ENCODE results near the gene PLCG1. TPM values are rescaled to one million over a fixed set of nuclear protein-coding genes. Genes with fewer than 3 reads are reported as not detected.

The PLCG1 gene
- polyA plus RNA-seq, 12 donors: 34.2 to 123 (median 82.0) TPM; not detected in 1

- DNase-seq: no peak
Observed at GRCh38 chr20:41204304-41205265, 67.2 kb downstream of the PLCG1 start.

- DNase-seq: no peak
Observed at GRCh38 chr20:41205313-41205712, 68.0 kb downstream of the PLCG1 start.

- no peak for DNase-seq
Observed at GRCh38 chr20:41213150-41213820, 75.9 kb downstream of the PLCG1 start.

GRCh38 chr20:41214202-41214601, 76.9 kb downstream of the PLCG1 start:
- DNase-seq: no peak

- DNase-seq: no peak
Observed at GRCh38 chr20:41214666-41215065, 77.3 kb downstream of the PLCG1 start.

GRCh38 chr20:41217422-41217821, 80.1 kb downstream of the PLCG1 start:
- DNase-seq: no peak

- no peak for DNase-seq
Observed at GRCh38 chr20:41218466-41218865, 81.1 kb downstream of the PLCG1 start.

- no peak for DNase-seq
Observed at GRCh38 chr20:41219824-41220223, 82.5 kb downstream of the PLCG1 start.

GRCh38 chr20:41221614-41222218, 84.4 kb downstream of the PLCG1 start:
- DNase-seq: no peak

- no peak for DNase-seq
Observed at GRCh38 chr20:41222296-41222695, 85.0 kb downstream of the PLCG1 start.

GRCh38 chr20:41222703-41223102, 85.4 kb downstream of the PLCG1 start:
- no peak for DNase-seq

GRCh38 chr20:41223112-41223511, 85.8 kb downstream of the PLCG1 start:
- DNase-seq: no peak

- no peak for DNase-seq
Observed at GRCh38 chr20:41224281-41224680, 86.9 kb downstream of the PLCG1 start.

- DNase-seq: no peak
Observed at GRCh38 chr20:41225091-41225490, 87.7 kb downstream of the PLCG1 start.

- DNase-seq: no peak
Observed at GRCh38 chr20:41226426-41226825, 89.1 kb downstream of the PLCG1 start.

Other genes with a start within 250 kb of the PLCG1 start
- gene TOP1, start 108.7 kb upstream of the PLCG1 start, polyA plus RNA-seq (ENCODE audit: insufficient read length in 12 of 12): 10 to 100 TPM in 11 of 12 donors, not detected in 1; 50.6 to 75.8 (median 60.7) TPM
- gene ZHX3, start 180.2 kb downstream of the PLCG1 start, polyA plus RNA-seq (ENCODE audit: insufficient read length in 12 of 12): 10 to 100 TPM in 9 of 12 donors, 1 to 10 TPM in 2, not detected in 1; 7.4 to 17.2 (median 10.9) TPM
- 10 to 100 TPM in 1 of 12 donors, 1 to 10 TPM in 10, not detected in 1; 1.7 to 19.4 (median 3.0) TPM for gene LPIN3, start 203.3 kb downstream of the PLCG1 start, polyA plus RNA-seq (ENCODE audit: insufficient read length in 12 of 12)
- gene EMILIN3, start 229.3 kb downstream of the PLCG1 start, polyA plus RNA-seq (ENCODE audit: insufficient read length in 12 of 12): 10 to 100 TPM in 11 of 12 donors, not detected in 1; 21.6 to 72.6 (median 31.6) TPM